ENCODE measurements around the gene SLC8A1. TPM values are rescaled to one million over a fixed set of nuclear protein-coding genes. Genes with fewer than 3 reads are reported as not detected.
A peak's percentile ranks its signal among the peaks of the same experiment; 100 is the strongest.

SLC8A1 gene
- total and polyA plus RNA-seq, 2 donors (not counting 1 experiment from before 2014, with no cell fraction given): 17.4 to 109 TPM

GRCh38 chr2:40317761-40318160 lies 134.1 kb downstream of the SLC8A1 start:
- Histone ChIP-seq H3K27ac (ENCODE audit: insufficient read depth, low read length) (no peak overlapping the region), H3K4me2 (ENCODE audit: extremely low read depth, insufficient read depth, low read length) (no peak overlapping the region), H3K9ac (ENCODE audit: insufficient read depth, low read length) (no peak overlapping the region), H2AFZ (ENCODE audit: low read length) (no peak overlapping the region), H3K36me3 (ENCODE audit: control insufficient read depth, insufficient read depth, low read length) (no peaks in the 10 kb centered on the region), H3K27me3 (ENCODE audit: control insufficient read depth, insufficient read depth, low read length) (no peaks in the 10 kb centered on the region), H3K4me3 (replicated peaks in 1 of 4; ENCODE audit: control extremely low read depth in 1 of 4, insufficient read depth in 1 of 4, low read depth in 3 of 4, low read length in 4 of 4) (no peak overlapping the region), H3K9me3 (ENCODE audit: control insufficient read depth, insufficient read depth, low read depth, low read length) (no peaks in the 10 kb centered on the region), H3K79me2 (ENCODE audit: control insufficient read depth, insufficient read depth, low read length) (no peaks in the 10 kb centered on the region), H3K4me1 (ENCODE audit: control insufficient read depth, extremely low read depth, insufficient read depth, low read length) (peaks cover 7% of the 10 kb centered on the region), H4K20me1 (ENCODE audit: control insufficient read depth, extremely low read depth, insufficient read depth, low read length) (no peaks in the 10 kb centered on the region)
- DNase-seq (ENCODE audit: low read depth in 2 of 2): no peak
- TF ChIP-seq EZH2 (IDR thresholded peaks at IDR 0.05; ENCODE audit: low read length, missing control alignments) (no peak), CTCF (conservative IDR thresholded peaks at IDR 0.05 in 1 of 2, IDR thresholded peaks at IDR 0.05 in 1 of 2; ENCODE audit: low read depth in 1 of 2, low read length in 2 of 2) (no peak)

GRCh38 chr2:40317046-40317445 lies 134.8 kb downstream of the SLC8A1 start:
- Histone ChIP-seq H2AFZ (ENCODE audit: low read length) (no peak overlapping the region), H3K36me3 (ENCODE audit: control insufficient read depth, insufficient read depth, low read length) (no peaks in the 10 kb centered on the region), H3K79me2 (ENCODE audit: control insufficient read depth, insufficient read depth, low read length) (no peaks in the 10 kb centered on the region), H3K27me3 (ENCODE audit: control insufficient read depth, insufficient read depth, low read length) (no peaks in the 10 kb centered on the region), H3K4me2 (ENCODE audit: extremely low read depth, insufficient read depth, low read length) (no peak overlapping the region), H3K27ac (ENCODE audit: insufficient read depth, low read length) (no peak overlapping the region), H3K4me1 (ENCODE audit: control insufficient read depth, extremely low read depth, insufficient read depth, low read length) (peaks cover 7% of the 10 kb centered on the region), H3K4me3 (replicated peaks in 1 of 4; ENCODE audit: control extremely low read depth in 1 of 4, insufficient read depth in 1 of 4, low read depth in 3 of 4, low read length in 4 of 4) (no peak overlapping the region), H3K9me3 (ENCODE audit: control insufficient read depth, insufficient read depth, low read depth, low read length) (no peaks in the 10 kb centered on the region), H3K9ac (ENCODE audit: insufficient read depth, low read length) (no peak overlapping the region), H4K20me1 (ENCODE audit: control insufficient read depth, extremely low read depth, insufficient read depth, low read length) (no peaks in the 10 kb centered on the region)
- DNase-seq (ENCODE audit: low read depth in 2 of 2): peak; percentile 41 to 78
- no peak for TF ChIP-seq EZH2 (IDR thresholded peaks at IDR 0.05; ENCODE audit: low read length, missing control alignments)

DNA sequence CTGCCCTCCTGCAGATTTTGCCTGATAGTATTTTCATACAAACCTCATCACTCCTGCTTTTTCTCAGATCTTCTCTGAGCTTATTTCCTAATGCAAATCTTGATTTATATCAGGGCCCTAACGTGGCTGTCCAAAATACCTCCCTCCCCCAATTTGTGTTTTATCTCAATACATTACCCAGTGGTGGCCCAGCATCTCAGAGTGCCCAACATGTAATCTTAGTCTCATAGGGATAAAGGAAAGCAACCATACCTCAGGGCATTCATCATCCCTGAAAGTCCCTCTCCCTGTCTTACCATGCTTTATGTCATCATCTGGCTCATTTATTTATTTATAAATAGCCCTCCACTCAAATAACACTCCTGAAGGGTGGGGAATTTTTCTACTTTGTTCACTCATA lies 135.3 kb downstream of the SLC8A1 start:
- Histone ChIP-seq H4K20me1 (ENCODE audit: control insufficient read depth, extremely low read depth, insufficient read depth, low read length) (no peaks in the 10 kb centered on the region), H3K9ac (ENCODE audit: insufficient read depth, low read length) (no peak overlapping the region), H3K36me3 (ENCODE audit: control insufficient read depth, insufficient read depth, low read length) (no peaks in the 10 kb centered on the region), H3K4me2 (ENCODE audit: extremely low read depth, insufficient read depth, low read length) (no peak overlapping the region), H3K9me3 (ENCODE audit: control insufficient read depth, insufficient read depth, low read depth, low read length) (no peaks in the 10 kb centered on the region), H3K79me2 (ENCODE audit: control insufficient read depth, insufficient read depth, low read length) (no peaks in the 10 kb centered on the region), H3K4me1 (ENCODE audit: control insufficient read depth, extremely low read depth, insufficient read depth, low read length) (peaks cover 7% of the 10 kb centered on the region), H2AFZ (ENCODE audit: low read length) (no peak overlapping the region), H3K4me3 (replicated peaks in 1 of 4; ENCODE audit: control extremely low read depth in 1 of 4, insufficient read depth in 1 of 4, low read depth in 3 of 4, low read length in 4 of 4) (no peak overlapping the region), H3K27ac (ENCODE audit: insufficient read depth, low read length) (no peak overlapping the region), H3K27me3 (ENCODE audit: control insufficient read depth, insufficient read depth, low read length) (no peaks in the 10 kb centered on the region)
- DNase-seq (ENCODE audit: low read depth in 2 of 2): no peak
- TF ChIP-seq CTCF (conservative IDR thresholded peaks at IDR 0.05 in 1 of 2, IDR thresholded peaks at IDR 0.05 in 1 of 2; ENCODE audit: low read depth in 1 of 2, low read length in 2 of 2) (no peak), EZH2 (IDR thresholded peaks at IDR 0.05; ENCODE audit: low read length, missing control alignments) (no peak)
